ENCODE measurements around the gene CANX.
A peak's percentile ranks its signal among the peaks of the same experiment; 100 is the strongest.
"Not testable (repeated sequence)": the region's sequence is repeated elsewhere in the genome, so short reads cannot be mapped to it uniquely, and the experiment has no call there.

Gene CANX

DNA sequence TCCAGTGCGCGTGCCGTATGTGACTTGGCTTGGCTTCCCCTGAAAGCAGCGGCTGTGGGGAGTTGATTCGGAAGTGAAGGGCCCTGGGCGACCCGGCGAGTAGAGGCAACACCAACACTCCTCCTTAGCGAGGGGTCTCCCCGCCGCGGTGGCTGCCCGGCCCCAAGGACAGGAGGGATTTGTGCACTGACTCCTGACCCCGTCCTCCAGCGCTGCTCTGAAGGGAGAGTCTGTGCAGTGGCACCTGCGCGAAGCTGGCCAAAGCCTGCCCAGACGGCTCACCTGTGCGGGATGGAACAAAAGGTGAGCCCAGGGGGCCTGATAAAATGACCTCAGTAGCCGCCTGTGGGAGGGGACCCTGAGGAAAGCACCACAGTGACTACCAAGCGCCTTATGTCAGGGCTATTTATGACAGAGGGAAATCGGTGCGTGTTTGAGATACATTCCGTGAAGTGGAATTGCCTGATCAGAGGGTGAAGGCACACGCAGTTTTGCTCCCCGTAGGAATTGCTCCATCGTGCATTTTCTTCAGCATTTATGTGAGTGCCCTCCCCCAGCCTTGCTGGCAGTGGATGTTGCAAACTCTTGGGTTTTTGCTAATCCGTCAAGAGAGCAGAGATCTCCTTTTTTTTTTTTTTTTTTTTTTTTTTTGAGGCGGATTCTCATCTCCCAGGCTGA is 40.4 kb upstream of the CANX start:
- H3K36me3 ChIP-seq (ENCODE audit: insufficient read depth, low read length); H2AFZ ChIP-seq (ENCODE audit: low read length); H3K79me2 ChIP-seq (ENCODE audit: insufficient read depth, low read length); H3K9me2 ChIP-seq (ENCODE audit: low read depth, low read length); H3K27ac ChIP-seq (ENCODE audit: low read depth, low read length, poor library complexity, severe bottlenecking); H3K27me3 ChIP-seq (ENCODE audit: insufficient read depth, low read length); H3K4me1 ChIP-seq (ENCODE audit: insufficient read depth, low read length, severe bottlenecking); H4K20me1 ChIP-seq (ENCODE audit: insufficient read depth, low read length); H3K9me3 ChIP-seq (ENCODE audit: low read length); H3F3A ChIP-seq (ENCODE audit: insufficient read depth, low read length): not testable (repeated sequence)
- Histone ChIP-seq H3K4me2 (ENCODE audit: low read length) (peak overlapping the region; percentile 55), H3K4me3 (ENCODE audit: low read depth, low read length, poor library complexity, severe bottlenecking) (peak overlapping the region; percentile 54), H3K9ac (ENCODE audit: low read length) (peak overlapping the region; percentile 37; the same call in 1 of the 2 replicates)

DNA sequence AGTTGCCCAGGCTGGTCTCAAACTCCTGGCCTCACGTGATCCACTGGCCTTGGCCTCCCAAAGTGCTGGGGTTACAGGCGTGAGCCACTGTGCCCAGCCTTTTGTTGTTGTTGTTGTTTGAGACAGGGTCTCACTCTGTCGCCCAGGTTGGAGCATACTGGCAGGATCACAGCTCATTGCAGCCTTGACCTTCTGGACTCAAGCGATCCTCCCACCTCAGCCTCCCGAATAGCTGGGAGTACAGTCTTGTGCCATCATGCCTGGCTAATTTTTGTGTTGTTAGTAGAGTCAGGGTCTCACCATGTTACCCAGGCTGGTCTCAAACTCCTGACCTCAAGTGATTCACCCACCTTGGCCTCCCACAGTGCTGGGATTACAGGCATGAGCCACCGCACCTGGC is 37.1 kb upstream of the CANX start:
- H3K36me3 ChIP-seq (ENCODE audit: insufficient read depth, low read length); H3F3A ChIP-seq (ENCODE audit: insufficient read depth, low read length); H3K4me1 ChIP-seq (ENCODE audit: insufficient read depth, low read length, severe bottlenecking); H3K27ac ChIP-seq (ENCODE audit: low read depth, low read length, poor library complexity, severe bottlenecking); H3K9me3 ChIP-seq (ENCODE audit: low read length); H3K9ac ChIP-seq (ENCODE audit: low read length); H2AFZ ChIP-seq (ENCODE audit: low read length); H3K27me3 ChIP-seq (ENCODE audit: insufficient read depth, low read length); H3K4me2 ChIP-seq (ENCODE audit: low read length); H3K4me3 ChIP-seq (ENCODE audit: low read depth, low read length, poor library complexity, severe bottlenecking); H3K9me2 ChIP-seq (ENCODE audit: low read depth, low read length); H4K20me1 ChIP-seq (ENCODE audit: insufficient read depth, low read length); H3K79me2 ChIP-seq (ENCODE audit: insufficient read depth, low read length): not testable (repeated sequence)

GRCh38 chr5:179668391-179668790 is 30.4 kb upstream of the CANX start:
- Histone ChIP-seq H3K4me2 (ENCODE audit: low read length) (no peak overlapping the region), H4K20me1 (ENCODE audit: insufficient read depth, low read length) (no peaks in the 10 kb centered on the region)
- no peak for TF ChIP-seq EZH2 (IDR thresholded peaks at IDR 0.05; ENCODE audit: borderline replicate concordance, low read length)
- TF ChIP-seq, protein P1, sequence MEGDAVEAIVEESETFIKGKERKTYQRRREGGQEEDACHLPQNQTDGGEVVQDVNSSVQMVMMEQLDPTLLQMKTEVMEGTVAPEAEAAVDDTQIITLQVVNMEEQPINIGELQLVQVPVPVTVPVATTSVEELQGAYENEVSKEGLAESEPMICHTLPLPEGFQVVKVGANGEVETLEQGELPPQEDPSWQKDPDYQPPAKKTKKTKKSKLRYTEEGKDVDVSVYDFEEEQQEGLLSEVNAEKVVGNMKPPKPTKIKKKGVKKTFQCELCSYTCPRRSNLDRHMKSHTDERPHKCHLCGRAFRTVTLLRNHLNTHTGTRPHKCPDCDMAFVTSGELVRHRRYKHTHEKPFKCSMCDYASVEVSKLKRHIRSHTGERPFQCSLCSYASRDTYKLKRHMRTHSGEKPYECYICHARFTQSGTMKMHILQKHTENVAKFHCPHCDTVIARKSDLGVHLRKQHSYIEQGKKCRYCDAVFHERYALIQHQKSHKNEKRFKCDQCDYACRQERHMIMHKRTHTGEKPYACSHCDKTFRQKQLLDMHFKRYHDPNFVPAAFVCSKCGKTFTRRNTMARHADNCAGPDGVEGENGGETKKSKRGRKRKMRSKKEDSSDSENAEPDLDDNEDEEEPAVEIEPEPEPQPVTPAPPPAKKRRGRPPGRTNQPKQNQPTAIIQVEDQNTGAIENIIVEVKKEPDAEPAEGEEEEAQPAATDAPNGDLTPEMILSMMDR (IDR thresholded peaks at IDR 0.05; ENCODE audit: low read length): peak; percentile 100

GRCh38 chr5:179678223-179679013 is 20.3 kb upstream of the CANX start:
- no peaks in the 10 kb centered on the region for H3K79me2 ChIP-seq (ENCODE audit: insufficient read depth, low read length)
- no peaks in the 10 kb centered on the region for H3K9me2 ChIP-seq (ENCODE audit: low read depth, low read length)
- no peaks in the 10 kb centered on the region; the same call in 1 of the 2 replicates for H3K36me3 ChIP-seq (ENCODE audit: insufficient read depth, low read length)
- H3K9me3 ChIP-seq (ENCODE audit: low read length): no peaks in the 10 kb centered on the region
- H3K9ac ChIP-seq (ENCODE audit: low read length): peak overlapping the region; percentile 90
- no peaks in the 10 kb centered on the region for H3K27me3 ChIP-seq (ENCODE audit: insufficient read depth, low read length)
- H2AFZ ChIP-seq (ENCODE audit: low read length): no peak overlapping the region
- H4K20me1 ChIP-seq (ENCODE audit: insufficient read depth, low read length): no peaks in the 10 kb centered on the region
- peak overlapping the region; percentile 78 for H3K4me2 ChIP-seq (ENCODE audit: low read length)
- peak overlapping the region; percentile 83 for H3K4me3 ChIP-seq (ENCODE audit: low read depth, low read length, poor library complexity, severe bottlenecking)
- TF ChIP-seq, protein P1 (IDR thresholded peaks at IDR 0.05; ENCODE audit: low read length): no peak
- no peak for TF ChIP-seq EZH2 (IDR thresholded peaks at IDR 0.05; ENCODE audit: borderline replicate concordance, low read length)
- peak overlapping the region; percentile 34 for H3K27ac ChIP-seq (ENCODE audit: low read depth, low read length, poor library complexity, severe bottlenecking)
- H3F3A ChIP-seq (ENCODE audit: insufficient read depth, low read length): peaks cover 4% of the 10 kb centered on the region; the same call in 1 of the 2 replicates
- peaks cover 19% of the 10 kb centered on the region for H3K4me1 ChIP-seq (ENCODE audit: insufficient read depth, low read length, severe bottlenecking)

More at GRCh38 chr5:179668391-179668790, 30.4 kb upstream of the CANX start:
- no peaks in the 10 kb centered on the region for H3K27me3 ChIP-seq (ENCODE audit: insufficient read depth, low read length)
- no peak overlapping the region for H2AFZ ChIP-seq (ENCODE audit: low read length)
- no peaks in the 10 kb centered on the region for H3F3A ChIP-seq (ENCODE audit: insufficient read depth, low read length)
- no peak overlapping the region for H3K4me3 ChIP-seq (ENCODE audit: low read depth, low read length, poor library complexity, severe bottlenecking)
- no peaks in the 10 kb centered on the region for H3K9me2 ChIP-seq (ENCODE audit: low read depth, low read length)
- H3K36me3 ChIP-seq (ENCODE audit: insufficient read depth, low read length): no peaks in the 10 kb centered on the region
- no peaks in the 10 kb centered on the region for H3K9me3 ChIP-seq (ENCODE audit: low read length)
- no peak overlapping the region for H3K9ac ChIP-seq (ENCODE audit: low read length)
- peaks cover 5% of the 10 kb centered on the region for H3K4me1 ChIP-seq (ENCODE audit: insufficient read depth, low read length, severe bottlenecking)
- no peaks in the 10 kb centered on the region for H3K79me2 ChIP-seq (ENCODE audit: insufficient read depth, low read length)
- no peak overlapping the region for H3K27ac ChIP-seq (ENCODE audit: low read depth, low read length, poor library complexity, severe bottlenecking)

Data from OCI-LY1 (cell line).